ENCODE results near the gene SMYD3.

SMYD3 gene

DNA sequence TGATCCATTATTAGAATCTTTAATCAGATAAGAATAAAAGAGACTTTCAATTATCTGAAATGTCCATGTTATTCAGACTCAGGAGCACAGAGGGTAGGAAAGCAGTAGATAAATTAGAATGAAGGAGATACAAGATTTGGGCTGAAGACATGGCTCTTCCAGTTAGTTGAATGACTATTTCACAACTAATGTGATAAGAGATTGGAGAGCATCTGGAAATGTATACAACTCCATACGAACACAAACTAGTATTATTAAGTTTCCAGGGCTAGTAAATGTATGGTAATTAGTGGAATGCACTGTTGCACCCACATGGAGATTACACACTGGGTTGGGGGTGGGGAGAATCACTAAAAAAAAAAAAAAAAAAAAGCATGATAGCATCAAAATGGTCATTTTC lies 734.3 kb downstream of the SMYD3 start:
- TF ChIP-seq POLR2A (IDR thresholded peaks at IDR 0.05; ENCODE audit: low read length) (no peak), GATA1 (IDR thresholded peaks at IDR 0.05; ENCODE audit: low read depth, low read length) (no peak)
- no peak for DNase-seq

DNA sequence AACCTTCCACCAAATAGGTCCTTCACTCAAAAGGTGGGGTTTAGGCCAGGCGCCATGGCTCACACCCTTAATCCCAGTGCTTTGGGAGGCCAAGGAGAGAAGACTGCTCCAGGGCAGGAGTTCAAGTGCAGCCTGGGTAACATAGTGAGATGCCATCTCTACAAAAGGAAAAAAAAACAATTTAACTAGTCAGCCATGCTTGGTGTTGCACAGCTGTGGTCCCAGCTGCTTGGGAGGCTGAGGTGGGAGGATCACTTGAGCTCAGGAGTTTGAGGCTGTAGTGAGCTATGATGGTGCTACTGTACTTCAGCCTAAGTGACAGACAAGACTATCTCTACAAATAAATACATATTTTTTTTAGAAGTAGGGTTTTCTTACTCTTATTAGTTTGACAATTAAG lies 734.8 kb downstream of the SMYD3 start:
- DNase-seq = no peak
- TF ChIP-seq GATA1 (IDR thresholded peaks at IDR 0.05; ENCODE audit: low read depth, low read length) (no peak), POLR2A (IDR thresholded peaks at IDR 0.05; ENCODE audit: low read length) (no peak)

DNA sequence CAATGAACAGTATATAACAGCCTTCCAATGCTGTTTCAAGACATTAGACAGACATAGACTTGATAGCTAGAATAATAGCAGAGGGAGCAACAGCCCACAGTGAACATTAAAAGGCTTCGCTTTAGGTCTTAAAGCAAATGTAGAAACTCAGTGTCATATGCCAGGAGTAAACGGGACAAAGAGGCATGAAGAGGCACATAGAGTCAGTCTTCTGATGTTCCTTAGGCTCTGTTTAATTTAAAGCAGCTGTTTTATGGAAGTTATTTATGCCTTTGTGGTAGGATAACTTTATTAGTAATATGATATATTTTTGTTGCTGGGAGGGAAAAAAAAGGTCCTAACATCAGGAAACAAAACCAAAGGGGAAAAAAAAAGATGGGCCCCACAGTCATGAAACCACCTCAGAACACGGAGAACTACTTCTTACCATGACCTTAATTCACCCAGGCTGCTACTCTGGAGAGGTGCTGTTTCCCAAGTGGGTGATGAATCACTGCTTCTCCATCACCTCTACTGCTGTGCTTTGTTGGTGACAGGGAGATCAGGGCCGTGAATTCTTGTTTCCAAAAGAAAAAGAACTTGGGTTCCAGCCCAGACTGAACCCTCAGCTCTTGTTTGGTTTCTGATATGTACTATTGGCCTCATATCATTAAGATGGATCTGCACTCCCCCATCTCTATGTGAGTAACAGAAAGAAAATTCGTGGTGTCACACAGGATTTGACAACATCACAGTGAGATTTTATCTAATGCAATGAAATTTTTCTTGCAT lies 735.4 kb downstream of the SMYD3 start:
- TF ChIP-seq POLR2A (IDR thresholded peaks at IDR 0.05; ENCODE audit: low read length) = no peak
- no peak for TF ChIP-seq GATA1 (IDR thresholded peaks at IDR 0.05; ENCODE audit: low read depth, low read length)
- no peak for DNase-seq

DNA sequence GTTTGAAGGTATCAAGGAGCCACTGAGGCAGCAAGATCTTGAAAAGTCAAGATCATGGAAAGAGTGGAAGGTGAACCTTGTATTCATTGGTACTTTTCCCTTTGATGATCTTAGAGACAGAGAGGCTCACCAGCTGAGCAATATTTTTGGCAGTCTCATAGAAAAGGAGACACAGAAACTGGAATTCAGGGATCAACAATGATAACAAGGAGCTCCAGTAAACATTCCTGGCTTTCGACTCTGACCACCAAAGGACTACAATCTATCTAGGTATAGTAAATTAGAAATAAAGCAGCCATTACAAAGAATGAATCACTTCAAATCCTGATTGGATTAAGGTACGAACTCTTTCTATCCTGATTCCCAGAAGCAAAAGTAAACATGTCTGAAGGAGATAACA lies 736.9 kb downstream of the SMYD3 start:
- TF ChIP-seq POLR2A (IDR thresholded peaks at IDR 0.05; ENCODE audit: low read length) = no peak
- no peak for DNase-seq

GRCh38 chr1:245768596-245768995 lies 738.5 kb downstream of the SMYD3 start:
- DNase-seq = no peak
- TF ChIP-seq POLR2A (IDR thresholded peaks at IDR 0.05; ENCODE audit: low read length) (no peak), GATA1 (IDR thresholded peaks at IDR 0.05; ENCODE audit: low read depth, low read length) (no peak)

DNA sequence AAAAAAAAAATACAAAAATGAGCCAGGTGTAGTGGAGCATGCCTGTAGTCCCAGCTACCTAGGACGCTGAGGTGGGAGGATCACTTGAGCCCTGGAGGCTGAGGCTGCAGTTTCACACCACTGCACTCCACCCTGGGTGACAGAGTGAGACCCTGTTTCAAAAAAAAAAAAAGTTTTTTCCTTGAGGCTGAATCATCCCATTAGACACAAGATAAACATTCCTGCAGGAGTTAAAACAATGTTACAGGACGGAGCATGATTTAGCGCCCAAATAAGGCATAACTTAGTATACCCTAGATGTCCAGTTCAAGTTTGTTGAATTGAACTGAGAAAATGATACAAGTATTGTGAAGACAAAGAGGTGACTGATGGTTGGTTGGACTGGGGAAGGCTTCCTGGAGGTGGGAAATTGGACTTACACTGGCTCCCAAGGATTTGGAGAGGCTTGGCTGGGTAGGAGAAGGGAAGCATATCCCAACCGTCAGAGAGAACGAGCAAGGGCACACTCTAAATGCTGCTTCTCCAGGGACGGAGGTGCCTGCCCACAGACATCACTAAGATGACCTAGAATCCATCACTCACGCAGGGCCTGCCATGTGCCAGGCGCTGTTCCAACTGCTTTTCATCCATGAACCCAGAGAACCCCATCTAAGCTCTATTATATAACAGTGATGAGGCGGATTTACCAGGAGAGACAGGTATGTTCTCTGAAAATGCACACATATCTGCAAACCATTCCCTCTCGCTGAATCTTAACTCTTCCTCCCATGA lies 741.7 kb downstream of the SMYD3 start:
- no peak for DNase-seq
- TF ChIP-seq POLR2A (IDR thresholded peaks at IDR 0.05; ENCODE audit: low read length) = no peak
- TF ChIP-seq GATA1 (IDR thresholded peaks at IDR 0.05; ENCODE audit: low read depth, low read length) = no peak

DNA sequence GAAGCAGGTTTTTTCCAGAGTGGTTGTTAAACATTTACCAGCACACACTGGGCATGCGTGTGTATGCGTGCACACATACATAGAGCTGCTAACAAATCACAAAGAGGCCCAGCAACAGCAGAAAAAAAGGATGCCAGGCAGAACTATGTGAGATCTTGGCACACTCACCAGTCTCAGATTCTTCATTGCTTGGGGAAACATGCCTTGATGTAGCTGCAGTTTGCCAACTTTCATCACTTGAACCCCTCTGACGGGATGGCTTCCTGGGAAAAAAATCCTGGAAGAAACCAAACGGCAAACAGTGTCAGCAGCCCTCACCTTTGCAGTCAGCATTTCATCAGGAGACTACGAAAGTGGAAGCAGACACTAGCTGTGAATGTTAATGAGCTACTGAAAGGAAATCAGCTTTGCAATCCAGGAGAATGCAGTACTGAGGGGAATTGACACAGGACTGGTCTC lies 743.2 kb downstream of the SMYD3 start:
- TF ChIP-seq POLR2A (IDR thresholded peaks at IDR 0.05; ENCODE audit: low read length) = no peak
- TF ChIP-seq GATA1 (IDR thresholded peaks at IDR 0.05; ENCODE audit: low read depth, low read length) = no peak
- DNase-seq = no peak

DNA sequence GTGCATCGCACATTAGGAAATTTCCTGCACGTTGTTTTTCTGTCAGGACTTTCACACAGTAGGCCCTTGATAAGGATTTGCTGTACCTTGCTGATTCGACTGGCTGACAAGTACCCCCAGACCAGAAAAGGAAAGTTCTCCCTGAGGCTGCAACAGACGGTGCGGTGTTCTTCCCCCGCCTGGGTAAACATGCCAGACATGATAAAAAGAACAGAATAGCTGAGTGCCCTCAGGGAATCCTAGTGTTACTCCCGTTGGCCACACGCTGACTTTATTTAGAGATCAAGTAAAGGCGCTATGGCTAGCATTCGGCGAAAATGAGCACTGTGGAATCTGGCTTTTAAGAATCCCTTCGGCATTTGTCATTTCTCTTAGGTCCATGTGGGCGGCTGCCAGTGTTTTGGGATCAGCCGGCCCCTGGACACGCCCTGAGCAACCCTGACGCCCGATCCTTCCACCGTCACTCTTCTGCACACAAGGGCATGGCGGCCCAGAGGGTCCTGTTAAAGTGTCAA lies 744.6 kb downstream of the SMYD3 start:
- no peak for DNase-seq
- TF ChIP-seq GATA1 (IDR thresholded peaks at IDR 0.05; ENCODE audit: low read depth, low read length) = no peak

DNA sequence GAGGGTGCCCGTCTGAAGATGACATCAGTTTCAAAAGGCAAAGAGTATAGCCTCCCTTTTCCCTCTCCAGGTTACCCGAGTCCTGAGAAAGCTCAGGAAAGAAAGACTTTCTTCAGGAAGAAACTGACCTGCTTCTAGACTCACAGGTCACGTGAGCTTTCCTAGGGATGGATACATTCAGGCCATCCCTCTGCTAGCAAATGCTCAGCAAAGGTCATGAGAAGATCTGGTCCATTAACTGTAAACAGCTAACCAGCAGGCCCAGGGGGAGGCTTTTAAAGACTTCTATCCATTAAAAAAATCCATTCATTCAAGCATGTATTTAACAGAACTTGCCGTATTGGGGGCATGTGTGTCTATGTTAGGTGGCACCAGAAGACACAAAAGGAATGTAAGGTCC lies 746.8 kb downstream of the SMYD3 start:
- TF ChIP-seq POLR2A (IDR thresholded peaks at IDR 0.05; ENCODE audit: low read length) = no peak
- TF ChIP-seq GATA1 (IDR thresholded peaks at IDR 0.05; ENCODE audit: low read depth, low read length) = no peak
- no peak for DNase-seq

DNA sequence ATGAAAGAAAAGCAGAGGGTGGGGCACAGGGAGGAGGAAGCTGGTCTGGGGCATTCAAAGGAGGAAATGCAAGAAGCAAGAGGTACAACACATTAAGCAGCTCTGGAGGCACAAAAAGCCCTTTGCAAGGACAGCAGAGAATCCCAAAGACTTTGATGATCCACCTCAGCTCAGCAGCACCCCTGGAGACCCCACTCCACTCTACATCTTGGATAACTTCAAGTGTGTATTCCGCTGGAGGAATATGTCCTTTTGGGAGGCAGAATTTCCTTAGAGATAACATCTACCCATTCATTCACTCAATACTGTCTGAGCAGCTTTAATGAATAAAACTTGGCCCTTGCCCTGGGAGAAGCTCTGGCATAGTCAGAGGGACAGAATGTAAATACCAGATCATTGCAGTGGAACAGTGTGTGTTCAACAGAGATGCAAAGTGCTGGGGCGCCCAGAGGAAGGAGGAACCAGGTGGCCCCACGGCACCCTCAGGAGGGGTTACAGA lies 752.6 kb downstream of the SMYD3 start:
- TF ChIP-seq POLR2A (IDR thresholded peaks at IDR 0.05; ENCODE audit: low read length) (no peak), GATA1 (IDR thresholded peaks at IDR 0.05; ENCODE audit: low read depth, low read length) (no peak)
- DNase-seq = no peak

DNA sequence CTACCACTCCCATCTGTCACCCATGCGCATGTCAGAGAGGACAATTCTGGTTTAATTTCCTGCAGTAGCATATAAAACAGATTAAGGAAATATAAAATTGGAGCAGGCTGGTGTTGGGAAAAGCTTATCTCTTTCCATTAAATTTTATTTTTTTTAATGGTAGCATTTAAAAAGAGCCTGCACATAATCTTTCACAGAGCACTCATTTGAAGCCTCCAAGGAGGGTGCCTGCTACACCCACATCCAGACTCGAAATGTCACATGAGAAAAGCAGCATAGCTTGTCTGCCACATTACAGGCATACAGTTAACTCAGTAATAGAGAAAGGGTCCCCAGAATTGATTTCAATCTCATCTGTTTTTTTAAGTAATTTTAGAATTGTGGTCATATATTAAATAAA lies 753.3 kb downstream of the SMYD3 start:
- TF ChIP-seq POLR2A (IDR thresholded peaks at IDR 0.05; ENCODE audit: low read length) (no peak), GATA1 (IDR thresholded peaks at IDR 0.05; ENCODE audit: low read depth, low read length) (no peak)
- DNase-seq = no peak

GRCh38 chr1:245752561-245752960 lies 754.5 kb downstream of the SMYD3 start:
- DNase-seq = no peak
- TF ChIP-seq GATA1 (IDR thresholded peaks at IDR 0.05; ENCODE audit: low read depth, low read length) (no peak), POLR2A (IDR thresholded peaks at IDR 0.05; ENCODE audit: low read length) (no peak)

- no peak for DNase-seq
- TF ChIP-seq POLR2A (IDR thresholded peaks at IDR 0.05; ENCODE audit: low read length) = no peak
- TF ChIP-seq GATA1 (IDR thresholded peaks at IDR 0.05; ENCODE audit: low read depth, low read length) = no peak
Measured at GRCh38 chr1:245751726-245752470, 755.2 kb downstream of the SMYD3 start.

DNA sequence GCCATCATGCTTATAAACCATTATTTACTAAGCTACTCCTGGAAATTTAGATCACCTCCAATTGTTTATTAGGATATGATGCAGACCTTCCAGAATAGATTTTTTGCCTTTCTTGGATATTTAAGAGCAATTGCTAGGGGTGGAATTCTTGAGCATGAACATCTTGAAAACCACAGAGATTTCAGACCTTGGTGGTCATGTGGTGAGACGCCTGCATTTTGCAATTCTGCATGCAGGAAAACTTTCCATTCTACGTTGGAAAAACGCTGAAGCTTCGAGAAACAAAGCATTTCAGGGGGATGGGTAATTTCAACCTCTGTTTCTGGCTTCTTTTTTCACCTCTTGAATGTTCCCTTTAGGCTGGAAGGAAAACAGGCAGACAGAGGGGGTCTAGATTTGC lies 756.0 kb downstream of the SMYD3 start:
- DNase-seq = no peak
- TF ChIP-seq POLR2A (IDR thresholded peaks at IDR 0.05; ENCODE audit: low read length) = no peak
